GM12878 (cell line): Measurements from ENCODE around the gene BRCA2. TPM values are rescaled to one million over a fixed set of nuclear protein-coding genes. Genes with fewer than 3 reads are reported as not detected.

ENCODE experiments used
- ATAC-seq: fragments of 200-7000 bp; cut with Tn5 transposase; 3 replicates; pipeline ENCODE4 v1.9.1; 2020; ENCODE audit warnings: mild to moderate bottlenecking, moderate library complexity
- BruUV-seq: library from RNA; stranded (reverse); fragments of 400-500 nt; replicated peaks from 2 replicates; lab custom pipeline; 2021; lab: Mats Ljungman, UMichigan
- CTCF ChIA-PET: fragments of 300-600 bp; sonication (Branson Sonifier 250); formaldehyde crosslinking; extraction: SDS; loops from one replicate; lab custom pipeline; 2021; ENCODE audit warnings: inconsistent platforms; lab: Yijun Ruan, JAX
- POLR2A ChIA-PET: fragments of 350-600 bp; formaldehyde crosslinking; extraction: SDS; loops from one replicate; lab custom pipeline; 2021; ENCODE audit warnings: inconsistent platforms; lab: Charles Lee
- RAD21 ChIA-PET: fragments of 300-600 bp; sonication (Branson Sonifier 250); formaldehyde crosslinking; loops from one replicate; lab custom pipeline; 2023; ENCODE audit warnings: antibody characterized with exemption; ENCODE audit not compliant: unreplicated experiment; lab: Charles Lee
- SMC1A ChIA-PET: fragments of 300-600 bp; sonication (Branson Sonifier 250); formaldehyde crosslinking; loops from one replicate; lab custom pipeline; 2023; ENCODE audit not compliant: unreplicated experiment, uncharacterized antibody; lab: Charles Lee
- DNase-seq: peaks from one replicate; pipeline ENCODE4 v3.0.0-alpha.2; 2011; ENCODE audit warnings: low read depth, low spot score
- FAIRE-seq: peaks from 3 replicates; lab custom pipeline; 2011; peaks lifted over from hg19 to GRCh38; lab: Jason Lieb, UNC
- H2AFZ ChIP-seq: 2 replicates; pipeline ENCODE4 v1.6.0; 2011; ENCODE audit warnings: low read depth, low read length, control low read depth; ENCODE audit not compliant: control insufficient read depth
- H3K27ac ChIP-seq: 2 replicates; pipeline ENCODE4 v1.5.1; 2011; ENCODE audit warnings: control low read depth; ENCODE audit not compliant: control insufficient read depth, insufficient read depth
- H3K27me3 ChIP-seq, 2 experiments: replicated peaks in 1 of 2; 2 replicates each; pipeline versions ENCODE4 v1.6.0 to v1.6.1; 2011; ENCODE audit warnings: low read length in 1 of 2; ENCODE audit not compliant: control insufficient read depth in 2 of 2, insufficient read depth in 2 of 2
- H3K36me3 ChIP-seq, 2 experiments: 2 replicates each; pipeline ENCODE4 v1.5.1; 2011; ENCODE audit warnings: low read length in 1 of 2; ENCODE audit not compliant: control insufficient read depth in 2 of 2, insufficient read depth in 2 of 2
- H3K4me1 ChIP-seq: 2 replicates; pipeline ENCODE4 v1.6.1; 2011; ENCODE audit warnings: mild to moderate bottlenecking, low read length, moderate library complexity, mixed read lengths; ENCODE audit not compliant: control insufficient read depth, insufficient read depth
- H3K4me2 ChIP-seq: 2 replicates; pipeline ENCODE4 v1.6.0; 2011; ENCODE audit warnings: control low read depth; ENCODE audit not compliant: control insufficient read depth, insufficient read depth
- H3K4me3 ChIP-seq: fragments of 200-600 bp; sonication (generic); 2 replicates; pipeline ENCODE4 v1.5.1; 2016
- H3K79me2 ChIP-seq: 2 replicates; pipeline ENCODE4 v1.6.0; 2011; ENCODE audit warnings: low read length; ENCODE audit not compliant: control insufficient read depth, insufficient read depth
- H3K9ac ChIP-seq: 2 replicates; pipeline ENCODE4 v1.8.0; 2011; ENCODE audit warnings: low read length, control low read depth, mixed read lengths; ENCODE audit not compliant: control insufficient read depth, insufficient read depth
- H3K9me3 ChIP-seq: replicated peaks from 3 replicates; pipeline ENCODE4 v1.5.1; 2011; ENCODE audit warnings: mild to moderate bottlenecking, low read length; ENCODE audit not compliant: control insufficient read depth, insufficient read depth
- H4K20me1 ChIP-seq: 2 replicates; pipeline ENCODE4 v1.6.0; 2011; ENCODE audit not compliant: control insufficient read depth, insufficient read depth
- BACH1 ChIP-seq: fragments of 450-650 bp; IDR thresholded peaks from 2 replicates; pipeline ENCODE4 v1.6.1; 2017; ENCODE audit warnings: mild to moderate bottlenecking, borderline replicate concordance
- CBX5 ChIP-seq: sonication (generic); IDR thresholded peaks from 2 replicates; pipeline ENCODE4 v1.6.1; 2016; ENCODE audit warnings: low read depth, moderate library complexity, mild to moderate bottlenecking, inconsistent platforms
- CHD4 ChIP-seq: fragments of 200-600 bp; sonication (generic); IDR thresholded peaks from 2 replicates; pipeline ENCODE4 v1.6.1; 2016; ENCODE audit warnings: mild to moderate bottlenecking
- HDAC6 ChIP-seq: fragments of 200-600 bp; sonication (generic); IDR thresholded peaks from one replicate; pipeline ENCODE4 v1.8.0; 2017; ENCODE audit warnings: antibody characterized with exemption; ENCODE audit not compliant: unreplicated experiment
- HSF1 ChIP-seq: fragments of 150-350 bp; IDR thresholded peaks from 2 replicates; pipeline ENCODE4 v1.6.1; 2014; ENCODE audit warnings: mild to moderate bottlenecking, low read depth, low read length
- IKZF2 ChIP-seq, 2 experiments: fragments of 450-650 bp; IDR thresholded peaks; 2 replicates each; pipeline ENCODE4 v1.6.1; 2017; ENCODE audit warnings: mild to moderate bottlenecking in 2 of 2, moderate library complexity in 2 of 2
- KDM1A ChIP-seq: fragments of 200-600 bp; sonication (generic); IDR thresholded peaks from 2 replicates; pipeline ENCODE4 v1.6.1; 2016; ENCODE audit warnings: borderline replicate concordance
- KLF5 ChIP-seq: fragments of 450-650 bp; IDR thresholded peaks from 2 replicates; pipeline ENCODE4 v1.6.1; 2014; ENCODE audit warnings: mild to moderate bottlenecking; ENCODE audit not compliant: partially characterized antibody
- PBX3 ChIP-seq: IDR thresholded peaks from 2 replicates; pipeline ENCODE4 v1.6.1; 2011; ENCODE audit warnings: mild to moderate bottlenecking, low read depth, low read length, moderate library complexity; ENCODE audit not compliant: insufficient replicate concordance
- PML ChIP-seq: IDR thresholded peaks from 2 replicates; pipeline ENCODE4 v1.6.1; 2012; ENCODE audit warnings: low read length, inconsistent platforms
- POLR2A ChIP-seq: IDR thresholded peaks from 2 replicates; pipeline ENCODE4 v1.6.1; 2011; ENCODE audit warnings: low read depth, mild to moderate bottlenecking, low read length
- RBBP5 ChIP-seq: fragments of 200-600 bp; sonication (generic); conservative IDR thresholded peaks from 2 replicates; pipeline ENCODE4 v1.6.1; 2016
- STAT3 ChIP-seq: IDR thresholded peaks from 2 replicates; pipeline ENCODE4 v1.6.1; 2011; ENCODE audit warnings: low read depth, low read length, improper control_type of control experiment
- SUPT20H ChIP-seq: IDR thresholded peaks from 2 replicates; pipeline ENCODE4 v1.6.1; 2011; ENCODE audit warnings: low read depth, mild to moderate bottlenecking, low read length, moderate library complexity, borderline replicate concordance; ENCODE audit not compliant: control insufficient read depth
- ZBTB11 ChIP-seq: fragments of 450-650 bp; formaldehyde crosslinking; IDR thresholded peaks from 2 replicates; pipeline ENCODE4 v1.5.0; 2022; ENCODE audit warnings: mild to moderate bottlenecking, missing genetic modification characterization
- ZNF274 ChIP-seq: IDR thresholded peaks from one replicate; pipeline ENCODE4 v1.8.0; 2011; ENCODE audit not compliant: insufficient read length, insufficient read depth
- ZSCAN29 ChIP-seq: fragments of 450-650 bp; IDR thresholded peaks from 2 replicates; pipeline ENCODE4 v1.6.1; 2017; ENCODE audit warnings: mild to moderate bottlenecking, moderate library complexity
- WGBS: methylation state at CpG from one replicate; pipeline ENCODE4 v1.1.6; 2016; ENCODE audit warnings: low lambda C conversion rate; ENCODE audit not compliant: insufficient replicate concordance, insufficient coverage; ENCODE audit errors: missing lambda C conversion rate; 5-methylcytosine and 5-hydroxymethylcytosine counted together
- in situ Hi-C: fragments of 300-500 bp; cut with MboI; formaldehyde crosslinking; loops from 9 replicates; pipeline ENCODE4 v1.14.3; 2018; ENCODE audit warnings: mixed read lengths
- intact Hi-C: fragments of 100-400 bp; cut with micrococcal nuclease; formaldehyde crosslinking; loops from one replicate; pipeline ENCODE4 v1.14.2; 2022; ENCODE audit not compliant: unreplicated experiment
- polyA plus RNA-seq, 11 experiments: library from polyadenylated mRNA; depleted of rRNA in 4 of 11; unstranded in 6 of 11; stranded (reverse) in 5 of 11; fragments of >200 nt; fragmentation: Nextera tagmentation in 4 of 11; fragmentation: Illumina TruSeq in 1 of 11; extraction: Ambion mirVana in 4 of 11; extraction: Trizol in 1 of 11; gene quantifications; 1 replicate in 1 of 11; 2 replicates in 10 of 11; pipeline versions ENCODE4 v1.2.1 to v1.2.3, GENCODE V29; 2011 to 2016; ENCODE audit warnings: inconsistent platforms in 2 of 11, missing spikeins in 2 of 11, low read depth in 1 of 11
- total RNA-seq, 4 experiments: library from RNA; depleted of rRNA in 3 of 4; stranded (reverse); fragments of >200 nt in 3 of 4; fragmentation: Illumina TruSeq in 1 of 4; extraction: Trizol in 1 of 4; gene quantifications; 2 replicates each; pipeline versions ENCODE4 v1.2.1 to v1.2.3, GENCODE V29; 2013 to 2021

Gene BRCA2
- total and polyA plus RNA-seq, 10 of the 15 experiments (the other 5 are each of a cell fraction or from before 2014, with no cell fraction given), result 7.6 to 42.2 (median 23.9) TPM

- intact Hi-C loops (loop anchor here (2.0 to 10.0 kb wide), 3 partner anchors 109 to 775 kb away; partner anchors contain the start of genes BRCA2, N4BP2L2 and ZAR1L), in situ Hi-C loops (loop anchor here (25.0 kb wide), 1 partner anchor 1108 kb away; no protein-coding TSS in a partner anchor)
- no peak for FAIRE-seq
- Histone ChIP-seq H3K27ac (peak overlapping the region; percentile 98; the same call in 1 of the 2 replicates), H2AFZ (no peak overlapping the region), H4K20me1 (no peaks in the 10 kb centered on the region), H3K36me3 (0 out of 4 replicates have a peak, but pooled peaks cover 0 to 2% of the 10 kb centered on the region in 2 experiments), H3K4me3 (peak overlapping the region; percentile 94), H3K27me3 (no peaks in the 10 kb centered on the region), H3K4me1 (peaks cover 17% of the 10 kb centered on the region), H3K79me2 (peaks cover 39% of the 10 kb centered on the region), H3K4me2 (peak overlapping the region; percentile 56), H3K9me3 (no peaks in the 10 kb centered on the region), H3K9ac (peak overlapping the region; percentile 93; the same call in 1 of the 2 replicates)
- ATAC-seq, result no peak
- CTCF ChIA-PET, result interaction anchor here (0.7 to 5.5 kb wide), 6 partner anchors 11 to 158 kb away, joined by 3 to 22 read pairs (median 4); no protein-coding TSS in a partner anchor
- POLR2A ChIA-PET, result interaction anchor here (1.2 to 2.7 kb wide), 3 partner anchors 10 to 114 kb away, joined by 4 to 16 read pairs (median 4); partner anchors contain the start of gene BRCA2
- SMC1A ChIA-PET, result interaction anchor here (0.8 to 4.0 kb wide), 8 partner anchors 10 to 221 kb away, joined by 3 to 25 read pairs (median 4); partner anchors contain the start of genes BRCA2, N4BP2L2 and ZAR1L
- RAD21 ChIA-PET, result interaction anchor here (1.1 to 1.6 kb wide), 2 partner anchors 13 to 1113 kb away, joined by 3 to 6 read pairs; no protein-coding TSS in a partner anchor
- 85% methylated on average over 6 of the region's 6 CpGs for WGBS
- no TSS peak for BruUV-seq
- DNase-seq, result no peak
- TF ChIP-seq ZSCAN29 (no peak), RBBP5 (no peak), HSF1 (no peak), CHD4 (no peak), ZBTB11 (CRISPR knock-in tag) (no peak), IKZF2 (IDR thresholded peaks at IDR 0.05) (no peak), PBX3 (no peak), KLF5 (no peak), HDAC6 (no peak), BACH1 (no peak), KDM1A (no peak), ZNF274 (no peak), POLR2A (no peak), CBX5 (no peak), STAT3 (no peak), SUPT20H (no peak), PML (no peak)
Measured at GRCh38 chr13:32429433-32429909, 114.2 kb downstream of the BRCA2 start.
